Mucosa of descending colon (tissue), 3 donors: ENCODE results near the gene GPAM. TPM values are rescaled to one million over a fixed set of nuclear protein-coding genes. Genes with fewer than 3 reads are reported as not detected.
A peak's percentile ranks its signal among the peaks of the same experiment; 100 is the strongest.

ENCODE experiments used
- ATAC-seq: fragments of 200-7000 bp; cut with Tn5 transposase; one replicate; pipeline ENCODE4 v1.9.1; 2020; ENCODE audit warnings: mild to moderate bottlenecking, moderate library complexity
- DNase-seq, 3 donors: peaks; one replicate each; pipeline ENCODE4 v3.0.0-alpha.2; 2020
- H3K36me3 ChIP-seq: fragments of 200-600 bp; one replicate; pipeline ENCODE4 v1.8.0; 2021; ENCODE audit warnings: low read depth, mild to moderate bottlenecking
- H3K4me1 ChIP-seq: fragments of 200-600 bp; one replicate; pipeline ENCODE4 v1.8.0; 2021; ENCODE audit warnings: low read depth, mild to moderate bottlenecking
- H3K4me3 ChIP-seq: fragments of 200-600 bp; one replicate; pipeline ENCODE4 v1.8.0; 2021; ENCODE audit warnings: mild to moderate bottlenecking
- H3K9me3 ChIP-seq: fragments of 200-600 bp; one replicate; pipeline ENCODE4 v1.8.0; 2021; ENCODE audit warnings: mild to moderate bottlenecking
- intact Hi-C, 2 donors: fragments of 100-400 bp; cut with DNase I in 1 of 2; cut with micrococcal nuclease in 1 of 2; formaldehyde crosslinking; loops; one replicate each; pipeline versions ENCODE4 v1.11.0 to v1.11.1; 2022; cut with DNase I, micrococcal nuclease
- long read RNA-seq, 2 donors: library from polyadenylated mRNA; unstranded; transcript quantifications; one replicate each; pipeline ENCODE4 v2.0.0, GENCODE V29; 2019 to 2021
- total RNA-seq, 3 donors: library from RNA; stranded (reverse); fragmentation: NEBNext Ultra II Directional in 2 of 3; extraction: Animal tissue kit (Norgen Biotek cat#: 25700) in 2 of 3; gene quantifications; one replicate each; pipeline versions ENCODE4 v1.2.1 to v1.2.4, GENCODE V29; 2021 to 2023
- TF ChIP-seq, protein P1 (sequence below): fragments of 200-600 bp; IDR thresholded peaks from one replicate; pipeline ENCODE4 v1.8.0; 2022; ENCODE audit warnings: antibody characterized with exemption, mild to moderate bottlenecking
- donor health status: DM: no; HTN: no; CAD: no; lungs with moderate emphysema.
- donor health status: DM: no; HTN: no; CAD: no.
- donor health status: DM: no; HTN: yes; CAD: no.

GPAM gene, protein sequence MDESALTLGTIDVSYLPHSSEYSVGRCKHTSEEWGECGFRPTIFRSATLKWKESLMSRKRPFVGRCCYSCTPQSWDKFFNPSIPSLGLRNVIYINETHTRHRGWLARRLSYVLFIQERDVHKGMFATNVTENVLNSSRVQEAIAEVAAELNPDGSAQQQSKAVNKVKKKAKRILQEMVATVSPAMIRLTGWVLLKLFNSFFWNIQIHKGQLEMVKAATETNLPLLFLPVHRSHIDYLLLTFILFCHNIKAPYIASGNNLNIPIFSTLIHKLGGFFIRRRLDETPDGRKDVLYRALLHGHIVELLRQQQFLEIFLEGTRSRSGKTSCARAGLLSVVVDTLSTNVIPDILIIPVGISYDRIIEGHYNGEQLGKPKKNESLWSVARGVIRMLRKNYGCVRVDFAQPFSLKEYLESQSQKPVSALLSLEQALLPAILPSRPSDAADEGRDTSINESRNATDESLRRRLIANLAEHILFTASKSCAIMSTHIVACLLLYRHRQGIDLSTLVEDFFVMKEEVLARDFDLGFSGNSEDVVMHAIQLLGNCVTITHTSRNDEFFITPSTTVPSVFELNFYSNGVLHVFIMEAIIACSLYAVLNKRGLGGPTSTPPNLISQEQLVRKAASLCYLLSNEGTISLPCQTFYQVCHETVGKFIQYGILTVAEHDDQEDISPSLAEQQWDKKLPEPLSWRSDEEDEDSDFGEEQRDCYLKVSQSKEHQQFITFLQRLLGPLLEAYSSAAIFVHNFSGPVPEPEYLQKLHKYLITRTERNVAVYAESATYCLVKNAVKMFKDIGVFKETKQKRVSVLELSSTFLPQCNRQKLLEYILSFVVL
- 10 to 100 TPM in 1 of 3 donors, 1 to 10 TPM in 2; 5.8 to 15.5 (median 9.8) TPM for total RNA-seq
- long read RNA-seq, donor 1, partial matches to known transcripts, result 1 of 3 reads
- long read RNA-seq, donor 1, other reads (novel, unspliced or antisense), result 2 of 3 reads
- long read RNA-seq, donor 2, partial matches to known transcripts, result 2 of 2 reads
- long read RNA-seq, donor 2, other reads (novel, unspliced or antisense), result 0 of 2 reads

DNA sequence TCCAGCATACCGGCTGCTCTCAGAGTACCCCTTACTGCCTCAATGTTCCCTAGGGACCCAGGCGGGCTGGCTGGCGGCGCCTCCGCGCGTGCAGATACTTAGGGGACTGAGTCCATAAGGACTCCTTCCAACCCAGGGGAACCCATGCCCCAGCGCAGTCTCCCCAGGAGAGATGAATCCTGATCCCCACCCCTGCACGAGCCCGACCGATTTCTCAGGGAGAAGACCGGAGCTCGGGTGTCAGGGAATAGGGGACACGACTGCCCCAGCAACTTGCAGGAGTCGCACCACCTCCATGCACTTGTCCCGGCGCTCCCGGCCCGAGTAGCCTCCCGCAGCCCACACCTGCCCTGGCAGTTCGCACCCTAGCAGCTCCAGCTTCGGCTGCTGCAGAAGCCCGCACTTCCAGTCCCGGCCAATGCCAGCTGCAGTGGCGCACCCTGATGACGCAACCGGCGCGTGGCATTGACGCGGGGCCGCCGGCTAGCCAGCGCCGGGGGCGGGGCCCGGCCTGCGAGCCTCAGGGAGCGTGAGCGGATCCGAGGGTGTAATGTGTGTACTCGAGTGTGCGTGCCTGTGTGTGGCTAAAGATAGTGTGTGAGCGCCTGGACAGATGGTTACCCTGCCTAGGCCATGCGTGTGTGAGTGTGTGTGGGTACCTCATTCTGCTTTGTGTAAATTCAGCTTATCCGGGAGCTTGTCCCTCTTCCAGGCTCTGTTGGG, at the start of gene GPAM:
TSS of gene GPAM (minus strand) at position 437 of the 723 bp plus-strand sequence. CDS start 1,981 bp downstream, outside the sequence.
- H3K4me1 ChIP-seq, result peaks cover 13% of the 10 kb centered on the region
- DNase-seq (peak; percentile 96 to 99 (median 99)), ATAC-seq (peak; percentile 100)
- intact Hi-C loops, result no loop called here
- no peaks in the 10 kb centered on the region for H3K36me3 ChIP-seq
- H3K4me3 ChIP-seq, result peak within 1 kb of the TSS; percentile 56
- no peaks in the 10 kb centered on the region for H3K9me3 ChIP-seq
- TF ChIP-seq, protein P1, sequence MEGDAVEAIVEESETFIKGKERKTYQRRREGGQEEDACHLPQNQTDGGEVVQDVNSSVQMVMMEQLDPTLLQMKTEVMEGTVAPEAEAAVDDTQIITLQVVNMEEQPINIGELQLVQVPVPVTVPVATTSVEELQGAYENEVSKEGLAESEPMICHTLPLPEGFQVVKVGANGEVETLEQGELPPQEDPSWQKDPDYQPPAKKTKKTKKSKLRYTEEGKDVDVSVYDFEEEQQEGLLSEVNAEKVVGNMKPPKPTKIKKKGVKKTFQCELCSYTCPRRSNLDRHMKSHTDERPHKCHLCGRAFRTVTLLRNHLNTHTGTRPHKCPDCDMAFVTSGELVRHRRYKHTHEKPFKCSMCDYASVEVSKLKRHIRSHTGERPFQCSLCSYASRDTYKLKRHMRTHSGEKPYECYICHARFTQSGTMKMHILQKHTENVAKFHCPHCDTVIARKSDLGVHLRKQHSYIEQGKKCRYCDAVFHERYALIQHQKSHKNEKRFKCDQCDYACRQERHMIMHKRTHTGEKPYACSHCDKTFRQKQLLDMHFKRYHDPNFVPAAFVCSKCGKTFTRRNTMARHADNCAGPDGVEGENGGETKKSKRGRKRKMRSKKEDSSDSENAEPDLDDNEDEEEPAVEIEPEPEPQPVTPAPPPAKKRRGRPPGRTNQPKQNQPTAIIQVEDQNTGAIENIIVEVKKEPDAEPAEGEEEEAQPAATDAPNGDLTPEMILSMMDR, result no peak

- intact Hi-C loops, result no loop called here
- no peak for ATAC-seq
These were observed 49.1 kb upstream of the GPAM start for GRCh38 chr10:112232670-112233069.

GRCh38 chr10:112231602-112232400, 48.2 kb upstream of the GPAM start:
- TF ChIP-seq, protein P1, result no peak
- Histone ChIP-seq H3K36me3 (no peaks in the 10 kb centered on the region), H3K4me3 (no peak overlapping the region), H3K9me3 (no peaks in the 10 kb centered on the region), H3K4me1 (no peaks in the 10 kb centered on the region)
- DNase-seq (no peak), ATAC-seq (no peak)
- intact Hi-C loops, result no loop called here

More at GRCh38 chr10:112232670-112233069, 49.1 kb upstream of the GPAM start:
- Histone ChIP-seq H3K9me3 (no peaks in the 10 kb centered on the region), H3K4me3 (no peak overlapping the region), H3K4me1 (no peaks in the 10 kb centered on the region), H3K36me3 (no peaks in the 10 kb centered on the region)
- DNase-seq, result no peak
- TF ChIP-seq, protein P1, result no peak

DNA sequence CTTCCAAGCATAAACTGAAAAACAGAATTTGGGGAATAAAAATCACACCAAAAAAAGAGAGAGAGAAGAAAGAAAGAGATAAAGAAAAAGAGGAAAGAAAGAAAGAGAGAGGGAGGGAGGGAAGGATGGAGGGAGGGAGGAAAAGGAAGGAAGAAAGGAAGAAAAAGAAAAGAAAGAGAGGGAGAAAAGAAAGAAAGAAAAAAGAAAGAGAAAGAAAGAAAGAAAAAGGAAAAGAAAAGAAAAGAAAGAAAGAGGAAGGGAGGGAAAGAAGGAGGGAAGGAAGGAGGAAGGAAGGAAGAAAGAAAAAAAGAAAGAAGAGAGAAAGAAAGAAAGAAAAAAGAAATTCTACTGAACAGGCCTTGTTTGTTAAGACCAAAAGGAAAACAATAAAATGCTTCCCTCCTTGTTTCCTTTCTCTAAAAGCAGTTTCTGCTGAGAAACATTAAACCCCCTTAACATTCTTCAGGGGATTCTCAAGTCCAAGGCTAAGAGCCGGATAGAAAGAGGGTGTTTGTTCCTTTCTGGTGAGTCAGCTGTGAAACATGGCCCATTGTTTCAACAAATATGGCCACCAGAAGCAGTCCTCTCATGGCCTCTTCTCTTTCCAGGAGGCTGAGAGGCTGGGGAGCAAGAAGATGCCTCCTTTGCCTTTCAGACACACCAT, 46.9 kb upstream of the GPAM start:
- H3K36me3 ChIP-seq, result no peaks in the 10 kb centered on the region
- ATAC-seq (no peak), DNase-seq (no peak)
- no peaks in the 10 kb centered on the region for H3K9me3 ChIP-seq
- H3K4me1 ChIP-seq, result no peaks in the 10 kb centered on the region
- H3K4me3 ChIP-seq, result no peak overlapping the region
- TF ChIP-seq, protein P1, result no peak
- intact Hi-C loops, result no loop called here
